IMR-90 (cell line): ENCODE data around the gene CTSF. TPM values are rescaled to one million over a fixed set of nuclear protein-coding genes. Genes with fewer than 3 reads are reported as not detected.

ENCODE experiments used
- ATAC-seq: fragments of 200-7000 bp; cut with Tn5 transposase; 2 replicates; pipeline ENCODE4 v1.9.1; 2020; ENCODE audit warnings: low read depth, mild to moderate bottlenecking, moderate library complexity
- BruUV-seq: library from RNA; stranded (reverse); fragments of 400-500 nt; replicated peaks from 2 replicates; lab custom pipeline; 2021; lab: Mats Ljungman, UMichigan
- CTCF ChIA-PET: fragments of 300-600 bp; formaldehyde crosslinking; extraction: SDS; loops from one replicate; lab custom pipeline; 2021; ENCODE audit warnings: antibody characterized with exemption; lab: Yijun Ruan, JAX
- POLR2A ChIA-PET: fragments of 300-600 bp; sonication (Branson Sonifier 250); formaldehyde crosslinking; loops from one replicate; lab custom pipeline; 2022; ENCODE audit warnings: antibody characterized with exemption; ENCODE audit not compliant: unreplicated experiment; lab: Charles Lee
- DNase-seq: peaks from one replicate; pipeline ENCODE4 v3.0.0; 2013
- H2AFZ ChIP-seq: replicated peaks from 2 replicates; pipeline ENCODE3; 2013; ENCODE audit warnings: low read length, mild to moderate bottlenecking; ENCODE audit not compliant: poor library complexity
- H2AK5ac ChIP-seq: 2 replicates; pipeline ENCODE4 v1.6.1; 2013; ENCODE audit warnings: low read depth, low read length, inconsistent platforms
- H2AK9ac ChIP-seq: replicated peaks from 2 replicates; pipeline ENCODE3; 2013; ENCODE audit warnings: mild to moderate bottlenecking, low read depth, low read length, moderate library complexity; ENCODE audit not compliant: poor library complexity
- H2BK120ac ChIP-seq: 2 replicates; pipeline ENCODE4 v1.6.1; 2013; ENCODE audit warnings: low read depth, low read length, inconsistent platforms
- H2BK15ac ChIP-seq: 3 replicates; pipeline ENCODE4 v1.6.1; 2013; ENCODE audit warnings: low read depth, low read length, inconsistent platforms
- H2BK20ac ChIP-seq: 2 replicates; pipeline ENCODE4 v1.6.1; 2013; ENCODE audit warnings: low read depth, mild to moderate bottlenecking, inconsistent platforms, low read length, moderate library complexity
- H2BK5ac ChIP-seq: 2 replicates; pipeline ENCODE4 v1.6.1; 2013; ENCODE audit warnings: mild to moderate bottlenecking, low read depth, low read length, inconsistent platforms; ENCODE audit not compliant: poor library complexity, severe bottlenecking
- H3K14ac ChIP-seq: replicated peaks from 2 replicates; pipeline ENCODE4 v1.6.1; 2013; ENCODE audit warnings: low read depth, low read length, inconsistent platforms
- H3K18ac ChIP-seq: 2 replicates; pipeline ENCODE4 v1.6.1; 2013; ENCODE audit warnings: low read depth, low read length, control low read depth
- H3K23ac ChIP-seq: 2 replicates; pipeline ENCODE4 v1.6.1; 2013; ENCODE audit warnings: low read depth, low read length, inconsistent platforms
- H3K27ac ChIP-seq: 2 replicates; pipeline ENCODE4 v1.5.1; 2013; ENCODE audit warnings: mild to moderate bottlenecking, control low read depth, low read length; ENCODE audit not compliant: insufficient read depth
- H3K27me3 ChIP-seq: 2 replicates; pipeline ENCODE4 v1.6.1; 2013; ENCODE audit warnings: low read length; ENCODE audit not compliant: control insufficient read depth, insufficient read depth
- H3K36me3 ChIP-seq: 2 replicates; pipeline ENCODE4 v1.6.1; 2013; ENCODE audit warnings: low read length, mixed read lengths; ENCODE audit not compliant: control insufficient read depth, insufficient read depth
- H3K4ac ChIP-seq: 2 replicates; pipeline ENCODE4 v1.6.1; 2013; ENCODE audit warnings: low read depth, low read length, inconsistent platforms
- H3K4me1 ChIP-seq: 2 replicates; pipeline ENCODE4 v1.6.1; 2013; ENCODE audit warnings: low read length, mixed read lengths; ENCODE audit not compliant: control insufficient read depth, insufficient read depth
- H3K4me2 ChIP-seq: 2 replicates; pipeline ENCODE4 v1.6.1; 2013; ENCODE audit warnings: low read depth, mild to moderate bottlenecking, control low read depth, low read length, moderate library complexity
- H3K4me3 ChIP-seq: 2 replicates; pipeline ENCODE4 v1.5.1; 2013; ENCODE audit warnings: low read depth, mild to moderate bottlenecking, control low read depth, low read length, moderate library complexity; ENCODE audit not compliant: insufficient read depth
- H3K56ac ChIP-seq: 2 replicates; pipeline ENCODE4 v1.6.1; 2013; ENCODE audit warnings: low read length, inconsistent platforms; ENCODE audit not compliant: insufficient read depth; ENCODE audit errors: extremely low read depth
- H3K79me1 ChIP-seq, 2 experiments: 2 replicates each; pipeline ENCODE4 v1.6.1; 2013; ENCODE audit warnings: low read length in 2 of 2, inconsistent platforms in 1 of 2, low read depth in 1 of 2
- H3K9ac ChIP-seq: 2 replicates; pipeline ENCODE4 v1.6.1; 2013; ENCODE audit warnings: low read depth, low read length, control low read depth
- H3K9me1 ChIP-seq: 2 replicates; pipeline ENCODE4 v1.6.1; 2013; ENCODE audit warnings: low read length, inconsistent platforms; ENCODE audit not compliant: insufficient read depth
- H3K9me3 ChIP-seq: 2 replicates; pipeline ENCODE4 v1.6.1; 2013; ENCODE audit warnings: low read length; ENCODE audit not compliant: control insufficient read depth, insufficient read depth
- H4K20me1 ChIP-seq: 2 replicates; pipeline ENCODE4 v1.6.1; 2013; ENCODE audit warnings: low read length, inconsistent platforms; ENCODE audit not compliant: insufficient read depth
- H4K5ac ChIP-seq: 2 replicates; pipeline ENCODE4 v1.6.1; 2013; ENCODE audit warnings: mild to moderate bottlenecking, low read depth, low read length, control low read depth
- H4K8ac ChIP-seq, 2 experiments: 2 replicates each; pipeline ENCODE4 v1.6.1; 2013; ENCODE audit warnings: low read depth in 2 of 2, low read length in 2 of 2, control low read depth in 1 of 2, inconsistent platforms in 1 of 2
- H4K91ac ChIP-seq: 2 replicates; pipeline ENCODE4 v1.6.1; 2013; ENCODE audit warnings: low read depth, low read length, inconsistent platforms; ENCODE audit not compliant: insufficient read depth
- BHLHE40 ChIP-seq: fragments of 150-350 bp; IDR thresholded peaks from 2 replicates; pipeline ENCODE4 v1.6.1; 2016; ENCODE audit warnings: mild to moderate bottlenecking, low read depth, low read length
- CEBPB ChIP-seq: IDR thresholded peaks from 2 replicates; pipeline ENCODE4 v1.6.1; 2012; ENCODE audit warnings: low read depth, low read length, improper control_type of control experiment
- CHD1 ChIP-seq: IDR thresholded peaks from 2 replicates; pipeline ENCODE4 v1.6.1; 2012; ENCODE audit warnings: low read depth, low read length, improper control_type of control experiment
- FOS ChIP-seq: fragments of 150-350 bp; IDR thresholded peaks from 2 replicates; pipeline ENCODE4 v1.6.1; 2016; ENCODE audit warnings: low read depth, low read length
- MAFK ChIP-seq: IDR thresholded peaks from 2 replicates; pipeline ENCODE4 v1.6.1; 2012; ENCODE audit warnings: low read depth, low read length, improper control_type of control experiment
- POLR2A ChIP-seq: IDR thresholded peaks from 2 replicates; pipeline ENCODE4 v1.6.1; 2012; ENCODE audit warnings: mild to moderate bottlenecking, low read depth, low read length
- RAD21 ChIP-seq: IDR thresholded peaks from 2 replicates; pipeline ENCODE4 v1.6.1; 2012; ENCODE audit warnings: low read length, improper control_type of control experiment
- USF2 ChIP-seq: fragments of 150-350 bp; IDR thresholded peaks from 2 replicates; pipeline ENCODE4 v1.6.1; 2017; ENCODE audit warnings: mild to moderate bottlenecking, antibody characterized with exemption, low read length, low read depth
- WGBS, 2 experiments: methylation state at CpG; one replicate each; pipeline versions ENCODE4 v1.1.5 to v1.1.7; 2013; ENCODE audit warnings: missing lambda C conversion rate in 2 of 2; ENCODE audit not compliant: insufficient read length in 1 of 2; ENCODE audit errors: extremely low coverage in 2 of 2; 5-methylcytosine and 5-hydroxymethylcytosine counted together
- dilution Hi-C: fragments of 300-500 bp; cut with HindIII; formaldehyde crosslinking; loops from one replicate; pipeline ENCODE4 v1.14.3; 2018; ENCODE audit warnings: low sequenced_read_pairs; ENCODE audit not compliant: unreplicated experiment
- in situ Hi-C: fragments of 300-500 bp; cut with MboI; formaldehyde crosslinking; loops from 3 replicates; pipeline ENCODE4 v1.14.3; 2019; ENCODE audit warnings: low sequenced_read_pairs, inconsistent platforms, mixed read lengths
- intact Hi-C: fragments of 100-400 bp; cut with micrococcal nuclease; formaldehyde crosslinking; loops from 2 replicates; pipeline ENCODE4 v1.10.0; 2022
- polyA plus RNA-seq, 3 experiments: library from polyadenylated mRNA; depleted of rRNA; stranded (reverse); fragments of >200 nt; gene quantifications; 2 replicates each; pipeline ENCODE4 v1.2.3, GENCODE V29; 2012; ENCODE audit warnings: low replicate concordance in 1 of 3
- total RNA-seq: library from RNA; depleted of rRNA; stranded (reverse); fragments of >200 nt; gene quantifications from 2 replicates; pipeline ENCODE4 v1.2.3, GENCODE V29; 2012
- TF ChIP-seq, protein P1 (sequence below): fragments of 150-350 bp; IDR thresholded peaks from 2 replicates; pipeline ENCODE4 v1.6.1; 2016; ENCODE audit warnings: low read depth, mild to moderate bottlenecking, low read length, moderate library complexity, borderline replicate concordance

Gene CTSF
- total and polyA plus RNA-seq, 2 of the 4 experiments (the other 2 are of a cell fraction), result 4.1 to 16.0 TPM

GRCh38 chr11:66554602-66555001 is 13.8 kb downstream of the CTSF start:
- Histone ChIP-seq H3K27ac (no peak overlapping the region), H4K91ac (no peak overlapping the region), H3K79me1 (no peaks in the 10 kb centered on the region), H2BK15ac (no peak overlapping the region), H3K27me3 (peaks cover 38% of the 10 kb centered on the region), H2AK9ac (no peak overlapping the region), H3K9me3 (no peaks in the 10 kb centered on the region), H2BK120ac (no peak overlapping the region), H3K4me2 (no peak overlapping the region), H3K36me3 (no peaks in the 10 kb centered on the region), H2BK20ac (no peak overlapping the region), H4K8ac (no peak overlapping the region), H2AK5ac (no peak overlapping the region), H3K23ac (no peak overlapping the region), H3K14ac (no peak overlapping the region), H3K56ac (no peak overlapping the region), H2BK5ac (no peak overlapping the region), H3K9me1 (no peaks in the 10 kb centered on the region), H3K18ac (no peak overlapping the region), H3K4me1 (peaks cover 2% of the 10 kb centered on the region; the same call in 1 of the 2 replicates), H3K4me3 (no peak overlapping the region), H2AFZ (no peak overlapping the region), H4K5ac (no peak overlapping the region), H3K9ac (no peak overlapping the region), H3K4ac (no peak overlapping the region), H4K20me1 (no peaks in the 10 kb centered on the region)
- intact Hi-C loops (no loop called here), dilution Hi-C loops (no loop called here), in situ Hi-C loops (no loop called here)
- DNase-seq (no peak), ATAC-seq (no peak)
- ChIA-PET CTCF (no interaction called here), POLR2A (interaction anchor here (0.6 kb wide), 1 partner anchor 90 kb away, joined by 6 read pairs; no protein-coding TSS in a partner anchor)
- TF ChIP-seq CHD1 (no peak), USF2 (no peak), RAD21 (no peak), BHLHE40 (no peak), POLR2A (no peak), CEBPB (no peak), FOS (no peak), MAFK (no peak)
- TF ChIP-seq, protein P1, sequence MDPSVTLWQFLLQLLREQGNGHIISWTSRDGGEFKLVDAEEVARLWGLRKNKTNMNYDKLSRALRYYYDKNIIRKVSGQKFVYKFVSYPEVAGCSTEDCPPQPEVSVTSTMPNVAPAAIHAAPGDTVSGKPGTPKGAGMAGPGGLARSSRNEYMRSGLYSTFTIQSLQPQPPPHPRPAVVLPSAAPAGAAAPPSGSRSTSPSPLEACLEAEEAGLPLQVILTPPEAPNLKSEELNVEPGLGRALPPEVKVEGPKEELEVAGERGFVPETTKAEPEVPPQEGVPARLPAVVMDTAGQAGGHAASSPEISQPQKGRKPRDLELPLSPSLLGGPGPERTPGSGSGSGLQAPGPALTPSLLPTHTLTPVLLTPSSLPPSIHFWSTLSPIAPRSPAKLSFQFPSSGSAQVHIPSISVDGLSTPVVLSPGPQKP, result no peak
- 47% methylated on average over 3 of the region's 5 CpGs; no CpG with 5 or more reads in 1 of the 2 experiments for WGBS, 2 experiments
- no TSS peak for BruUV-seq
